HG02938 (cell line): ENCODE measurements around the gene HUS1B.
"Not testable (repeated sequence)": the region's sequence is repeated elsewhere in the genome, so short reads cannot be mapped to it uniquely, and the experiment has no call there.

Experiments used
- ATAC-seq: cut with Tn5 transposase; IDR thresholded peaks from one replicate; pipeline ENCODE4 v1.9.1; 2021; ENCODE audit warnings: mild to moderate bottlenecking, moderate library complexity; ENCODE audit not compliant: unreplicated experiment

The HUS1B gene

DNA sequence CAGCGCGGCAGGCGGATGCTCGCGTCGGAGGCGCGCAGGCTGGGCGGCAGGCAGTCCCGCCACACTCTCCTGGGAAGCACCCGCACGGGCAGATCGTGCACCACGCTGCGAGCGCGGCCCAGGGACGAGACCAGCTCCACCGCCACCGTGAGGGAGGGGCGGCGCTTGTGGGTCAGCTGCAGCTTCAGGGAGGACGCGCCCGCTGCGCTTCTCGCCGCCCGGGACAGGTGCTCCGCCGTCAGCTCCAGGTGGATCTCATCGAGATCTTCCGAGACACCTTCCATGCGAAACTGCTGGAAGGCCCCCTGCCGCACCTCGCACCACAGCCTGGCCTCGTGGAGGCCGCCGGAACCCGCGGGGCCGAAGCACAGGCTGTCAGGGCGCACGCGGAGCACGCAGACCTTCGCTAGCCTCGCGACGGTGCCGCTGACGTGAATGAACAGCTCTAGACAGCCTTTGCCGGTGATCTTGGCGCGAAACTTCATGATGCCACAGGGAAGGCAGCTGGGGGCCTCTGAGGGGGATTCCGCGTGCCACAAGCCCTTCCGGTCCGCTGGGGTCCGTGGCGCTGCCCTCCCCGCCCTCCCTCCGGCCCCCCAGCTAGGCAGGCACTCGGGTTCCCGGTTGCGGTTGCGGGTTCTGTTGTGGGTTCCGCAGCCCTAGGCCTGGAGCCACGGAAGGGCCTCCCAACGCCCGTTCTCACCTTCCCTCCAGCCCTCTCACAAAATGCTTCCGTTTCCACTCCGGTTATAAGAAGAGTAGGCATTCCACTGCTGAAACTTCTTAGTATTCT is at the start of gene HUS1B:
TSS of gene HUS1B (minus strand) at position 641 of the 793 bp plus-strand sequence. CDS start at position 485, 156 bp downstream.
- no peak for ATAC-seq

DNA sequence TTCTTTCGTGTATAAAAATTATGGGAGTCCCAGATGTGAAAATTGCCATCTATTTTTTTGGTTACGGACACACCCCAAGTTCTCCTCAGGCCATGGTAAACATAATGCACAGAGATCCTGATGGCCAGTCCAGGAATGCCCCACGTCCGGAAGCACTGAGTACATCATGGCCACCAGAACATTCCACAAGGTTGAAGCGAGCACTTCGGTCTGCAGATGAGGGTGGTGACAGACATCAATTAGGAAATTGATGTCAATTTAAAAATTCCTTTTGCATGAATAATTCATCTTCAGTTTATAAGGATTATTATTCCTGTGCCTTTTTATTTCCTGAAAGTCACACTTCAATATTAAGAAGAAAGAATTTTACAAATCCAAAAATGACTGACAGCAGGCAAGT is 49.2 kb upstream of the HUS1B start:
- no peak for ATAC-seq

DNA sequence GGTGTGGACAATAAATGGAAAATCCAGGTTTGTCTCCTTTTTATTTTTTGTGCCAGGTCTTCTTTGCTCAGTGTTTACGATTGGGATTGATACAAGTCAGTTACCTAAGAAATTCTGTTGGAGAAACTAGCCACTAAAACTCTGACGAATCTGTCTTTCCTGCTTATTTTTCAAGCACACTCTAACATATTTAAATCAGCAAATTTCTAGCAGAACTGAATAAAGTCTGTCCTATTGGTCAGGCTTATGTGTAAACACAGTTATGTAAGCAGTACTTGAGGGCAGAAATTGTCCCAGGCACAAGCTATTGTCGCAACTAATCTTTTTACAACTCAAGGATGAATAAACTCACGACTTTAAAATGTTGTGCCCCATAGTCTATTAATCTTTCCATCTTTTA is 48.1 kb upstream of the HUS1B start:
- ATAC-seq = no peak

DNA sequence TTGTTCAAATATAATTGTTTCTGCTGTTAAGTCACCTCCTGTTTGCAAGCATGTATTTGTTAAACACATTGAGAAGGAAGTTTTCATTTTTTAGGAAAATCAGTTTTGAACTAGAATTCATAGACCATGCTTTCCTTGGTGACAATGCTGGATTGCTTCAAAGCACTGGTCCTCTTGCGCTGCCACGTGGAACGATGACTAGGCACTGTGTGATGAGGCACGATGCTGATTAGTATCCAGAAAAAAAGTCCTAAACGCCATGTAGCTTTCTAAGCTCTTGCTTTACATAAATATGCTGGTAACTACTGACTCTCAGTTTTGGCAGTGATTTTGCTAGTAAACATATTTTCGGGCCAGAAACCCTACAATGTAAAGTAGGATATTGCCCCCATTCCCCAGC is 47.1 kb upstream of the HUS1B start:
- ATAC-seq = no peak

DNA sequence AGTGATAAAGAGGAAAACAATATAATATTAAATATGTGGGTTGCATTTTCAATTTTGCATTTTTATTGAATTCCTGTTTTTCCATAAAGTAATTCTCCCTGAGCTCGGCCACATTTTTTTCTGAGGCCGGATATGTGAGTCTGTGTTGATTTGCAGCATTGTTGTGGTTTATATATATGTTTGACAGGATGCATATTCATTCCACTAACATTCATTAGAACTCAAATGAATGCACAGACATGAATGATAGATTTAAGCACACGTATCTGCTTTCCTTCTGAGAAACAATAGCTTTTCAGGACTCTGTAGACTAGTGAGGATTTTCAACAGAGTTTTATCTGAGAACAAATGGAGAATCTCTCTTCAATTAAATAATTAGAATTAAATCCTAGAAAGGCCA is 46.7 kb upstream of the HUS1B start:
- no peak for ATAC-seq

DNA sequence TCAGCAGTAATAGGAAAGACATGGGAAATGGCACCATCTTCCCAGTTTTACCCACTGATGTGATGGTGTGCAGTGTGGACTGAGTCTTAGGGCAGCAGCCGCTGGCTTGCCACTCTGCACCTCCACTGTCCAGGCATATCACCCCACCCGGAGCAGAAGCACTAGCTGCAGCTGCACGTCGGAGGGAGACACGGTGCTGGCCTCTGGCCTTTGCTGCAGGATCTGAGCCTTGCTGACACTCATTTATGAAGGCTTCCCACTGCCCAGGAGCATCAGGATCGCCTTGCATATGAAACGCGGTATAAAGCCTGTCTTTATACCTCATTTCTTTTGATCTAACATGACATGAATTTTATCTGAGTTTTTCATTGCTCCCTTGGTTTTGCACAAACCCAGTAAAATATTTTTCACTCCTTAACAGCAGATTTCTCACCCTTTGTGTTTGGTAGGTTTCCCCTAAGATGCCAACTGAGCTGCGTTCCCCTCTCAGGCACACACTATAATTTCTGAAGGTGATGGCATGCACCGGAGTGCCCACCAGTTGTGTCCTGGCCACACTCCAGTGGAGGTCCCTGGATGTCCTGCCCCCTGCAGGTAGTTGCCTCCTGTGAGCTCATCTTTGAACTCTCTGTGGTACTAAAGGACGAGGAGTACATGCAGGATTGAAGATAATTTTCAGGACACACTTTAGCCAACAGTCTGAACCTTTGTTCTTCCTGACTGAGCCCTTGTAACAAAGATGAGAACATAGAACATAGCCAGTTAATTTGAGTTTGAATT is 45.0 kb upstream of the HUS1B start:
- no peak for ATAC-seq

DNA sequence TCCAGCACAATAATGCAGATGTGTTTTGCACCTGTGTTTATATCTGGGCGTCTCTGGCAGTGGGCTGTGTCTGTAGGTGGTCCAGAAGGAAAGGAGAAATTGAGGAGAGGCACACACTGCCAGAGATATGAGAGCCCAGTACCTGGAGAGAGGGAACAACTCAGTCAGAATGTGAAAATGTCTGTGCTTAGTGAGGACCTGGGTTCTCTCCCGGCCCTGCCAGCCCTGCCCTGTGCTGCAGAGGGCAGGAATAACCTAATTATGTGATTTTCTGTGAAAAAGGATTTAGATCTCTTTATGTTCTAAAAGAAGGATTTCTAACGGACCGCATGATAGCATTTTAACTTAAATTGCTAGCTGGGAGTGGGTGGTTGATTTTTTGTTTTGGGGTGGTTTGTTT is 44.3 kb upstream of the HUS1B start:
- no peak for ATAC-seq

DNA sequence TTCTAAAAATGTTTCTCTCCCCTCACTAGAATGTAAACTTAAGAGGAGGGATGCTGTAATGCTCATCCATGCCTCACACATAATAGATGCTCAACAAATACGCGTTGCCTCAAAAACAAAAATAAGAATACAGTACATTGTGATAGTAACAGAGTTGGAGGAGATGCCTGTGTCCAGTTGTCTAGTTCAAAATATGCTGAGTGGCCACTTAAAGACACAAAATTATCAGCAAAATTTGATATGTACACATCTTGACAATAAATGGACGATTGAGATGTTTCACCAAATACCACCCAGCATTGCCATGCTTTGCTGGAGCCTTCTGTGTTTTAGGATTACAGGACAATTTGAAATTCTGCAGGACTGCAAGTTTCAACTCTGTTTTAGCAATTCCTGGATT is 43.6 kb upstream of the HUS1B start:
- no peak for ATAC-seq

DNA sequence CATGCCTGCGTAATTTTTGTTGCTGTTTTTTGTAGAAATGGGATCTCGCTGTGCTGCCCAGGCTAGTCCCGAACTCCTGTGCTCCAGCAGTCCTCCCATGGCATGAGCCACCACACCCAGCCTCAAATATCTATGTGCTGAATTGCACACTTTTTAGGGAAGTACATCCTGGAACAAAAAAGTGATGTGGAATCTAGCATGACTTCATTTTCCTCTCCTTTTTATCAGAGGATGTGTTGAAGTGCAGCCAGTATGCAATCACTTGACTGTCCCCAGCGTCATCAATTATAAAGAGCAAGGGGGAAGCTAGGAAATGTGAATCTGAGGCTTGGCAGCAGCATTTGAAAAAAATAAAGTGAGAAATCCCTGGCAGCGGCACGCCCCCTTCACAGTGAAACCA is 42.4 kb upstream of the HUS1B start:
- no peak for ATAC-seq

DNA sequence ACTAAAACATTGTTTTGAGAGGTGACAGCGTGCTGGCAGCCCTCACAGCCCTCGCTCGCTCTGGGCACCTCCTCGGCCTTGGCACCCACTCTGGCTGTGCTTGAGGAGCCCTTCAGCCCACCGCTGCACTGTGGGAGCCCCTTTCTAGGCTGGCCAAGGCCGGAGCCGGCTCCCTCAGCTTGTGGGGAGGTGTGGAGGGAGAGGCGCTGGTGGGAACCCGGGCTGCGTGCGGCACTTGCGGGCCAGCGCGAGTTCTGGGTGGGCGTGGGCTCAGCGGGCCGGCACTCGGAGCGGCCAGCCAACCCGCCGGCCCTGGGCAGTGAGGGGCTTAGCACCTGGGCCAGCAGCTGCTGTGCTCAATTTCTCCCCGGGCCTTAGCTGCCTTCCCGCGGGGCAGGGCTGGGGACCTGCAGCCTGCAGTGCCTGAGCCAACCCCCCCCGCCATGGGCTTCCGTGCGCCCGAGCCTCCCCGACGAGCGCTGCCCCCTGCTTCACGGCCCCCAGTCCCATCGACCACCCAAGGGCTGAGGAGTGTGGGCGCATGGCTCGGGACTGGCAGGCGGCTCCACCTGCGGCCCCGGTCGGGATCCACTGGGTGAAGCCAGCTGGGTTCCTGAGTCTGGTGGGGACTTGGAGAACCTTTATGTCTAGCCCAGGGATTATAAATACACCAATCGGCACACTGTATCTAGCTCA is 37.7 kb upstream of the HUS1B start:
- ATAC-seq = not testable (repeated sequence)

DNA sequence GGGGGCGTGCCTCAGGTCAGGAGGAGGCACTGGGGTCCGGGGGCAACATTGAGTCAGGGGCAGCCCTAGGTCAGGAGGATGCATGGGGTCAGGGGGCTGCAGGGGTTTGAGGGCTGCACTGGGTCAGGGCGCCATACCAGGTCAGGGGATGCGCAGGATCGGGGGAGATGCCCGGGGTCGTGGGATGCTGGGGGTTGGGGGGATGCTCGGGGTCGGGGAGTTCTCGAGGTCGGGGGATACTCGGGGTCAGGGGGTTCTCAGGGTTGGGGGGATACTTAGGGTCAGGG is 36.8 kb upstream of the HUS1B start:
- ATAC-seq = no peak

DNA sequence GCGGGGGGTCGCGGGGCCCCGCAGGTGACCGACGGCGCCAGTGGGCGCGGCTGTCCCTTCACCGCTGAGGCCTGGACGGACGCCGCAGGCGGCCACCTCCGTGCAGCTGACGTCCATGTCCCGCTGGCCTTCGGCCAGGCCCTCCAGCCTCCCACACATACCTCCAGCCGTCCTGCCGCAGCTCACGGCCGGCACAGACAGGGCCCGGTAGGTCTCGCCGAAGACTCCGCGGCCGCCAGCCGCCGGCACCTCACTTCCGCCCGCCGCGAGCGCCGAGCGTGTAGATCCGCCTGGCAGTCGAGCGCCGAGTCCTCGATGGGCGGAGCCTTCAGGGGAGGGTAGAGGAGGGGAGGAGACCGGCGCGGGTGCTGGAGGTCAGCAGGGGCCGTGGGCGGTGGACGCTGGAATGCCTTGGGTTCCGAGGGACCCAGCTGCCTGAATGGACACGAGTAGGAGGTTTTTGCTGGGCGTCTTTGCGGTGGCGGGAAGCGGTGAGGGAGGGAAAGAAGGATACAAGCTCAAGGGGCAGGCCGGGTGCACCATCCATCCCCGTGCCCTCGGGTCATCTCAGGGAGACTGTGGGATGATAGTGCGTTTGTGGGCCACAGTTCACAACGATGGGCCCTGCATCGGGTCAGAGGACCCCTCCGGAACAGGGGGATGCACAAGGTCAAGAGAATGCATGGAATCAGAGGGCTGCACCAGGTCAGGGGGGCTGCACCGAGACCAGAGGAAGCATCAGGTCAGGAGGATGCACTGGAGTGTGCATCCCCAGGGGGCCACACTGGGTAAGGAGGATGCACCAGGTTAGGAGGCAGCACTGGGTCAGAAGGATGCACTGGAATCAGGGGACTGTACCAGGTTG is 36.2 kb upstream of the HUS1B start, which contains the start of gene EXOC2:
TSS of gene EXOC2 (minus strand) at position 282 of the 865 bp plus-strand sequence. CDS start 55,321 bp downstream, outside the sequence.
- peak; percentile 86 for ATAC-seq

DNA sequence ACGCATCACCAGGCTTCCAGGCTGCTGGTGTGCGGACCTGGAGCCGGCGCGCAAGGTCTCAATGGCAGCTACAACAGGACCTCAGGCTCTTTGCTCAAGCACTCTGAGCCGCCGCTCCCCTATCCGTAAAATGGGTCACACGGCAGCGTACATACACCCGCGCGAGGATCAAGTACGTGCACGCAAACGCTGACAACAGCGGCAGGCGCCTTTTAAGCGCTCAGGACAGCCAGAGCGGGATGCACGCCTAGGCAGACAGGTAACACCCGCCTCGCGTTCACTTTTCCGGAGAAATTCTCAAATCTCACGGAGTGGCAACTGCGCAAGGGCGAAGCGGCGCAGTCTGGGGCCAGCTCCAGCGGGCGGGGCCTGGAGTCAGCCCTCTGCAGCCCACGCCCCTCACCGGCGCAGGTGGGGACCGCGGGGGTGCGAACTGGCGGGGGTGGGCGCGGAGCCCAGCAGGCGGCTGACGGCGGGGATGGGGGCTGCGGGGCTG is 35.5 kb upstream of the HUS1B start:
- peak; percentile 83 for ATAC-seq

DNA sequence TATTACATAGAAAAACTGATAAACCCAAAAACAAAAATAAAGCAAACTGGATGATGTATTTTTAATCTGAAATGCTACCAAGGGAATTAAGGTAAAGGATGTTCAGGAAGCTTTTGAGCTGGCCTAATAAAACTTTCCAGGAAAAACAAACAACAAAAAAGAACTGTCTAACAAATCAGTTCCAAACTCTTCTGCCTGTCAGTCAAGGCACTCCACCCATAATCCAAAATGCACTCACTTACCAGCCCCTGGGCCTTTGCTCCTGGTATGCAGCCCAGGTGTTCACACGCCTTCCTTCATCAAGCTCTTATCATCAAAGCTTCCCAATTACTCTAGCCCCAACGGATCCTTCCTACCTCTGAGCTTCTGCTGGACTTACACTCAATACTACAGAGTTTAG is 32.3 kb upstream of the HUS1B start:
- no peak for ATAC-seq

DNA sequence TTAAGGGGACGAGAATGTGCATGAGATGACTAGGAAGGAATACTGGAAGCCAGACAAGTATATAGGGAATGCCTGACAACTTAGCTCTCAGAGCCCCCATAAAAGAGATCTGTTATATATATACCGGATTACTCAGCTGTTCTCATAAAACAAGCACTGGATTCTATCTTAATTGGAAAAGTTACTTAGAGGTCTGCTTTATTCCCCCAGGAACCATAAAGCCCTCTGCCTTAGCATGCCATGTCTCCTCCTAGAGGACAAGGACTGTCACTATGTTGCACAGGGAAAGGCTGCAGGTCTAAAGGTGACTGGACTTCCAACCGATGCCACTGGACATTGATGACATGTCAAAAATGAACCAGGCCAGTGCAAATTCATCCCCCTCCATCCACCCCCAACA is 29.6 kb upstream of the HUS1B start:
- ATAC-seq = no peak

DNA sequence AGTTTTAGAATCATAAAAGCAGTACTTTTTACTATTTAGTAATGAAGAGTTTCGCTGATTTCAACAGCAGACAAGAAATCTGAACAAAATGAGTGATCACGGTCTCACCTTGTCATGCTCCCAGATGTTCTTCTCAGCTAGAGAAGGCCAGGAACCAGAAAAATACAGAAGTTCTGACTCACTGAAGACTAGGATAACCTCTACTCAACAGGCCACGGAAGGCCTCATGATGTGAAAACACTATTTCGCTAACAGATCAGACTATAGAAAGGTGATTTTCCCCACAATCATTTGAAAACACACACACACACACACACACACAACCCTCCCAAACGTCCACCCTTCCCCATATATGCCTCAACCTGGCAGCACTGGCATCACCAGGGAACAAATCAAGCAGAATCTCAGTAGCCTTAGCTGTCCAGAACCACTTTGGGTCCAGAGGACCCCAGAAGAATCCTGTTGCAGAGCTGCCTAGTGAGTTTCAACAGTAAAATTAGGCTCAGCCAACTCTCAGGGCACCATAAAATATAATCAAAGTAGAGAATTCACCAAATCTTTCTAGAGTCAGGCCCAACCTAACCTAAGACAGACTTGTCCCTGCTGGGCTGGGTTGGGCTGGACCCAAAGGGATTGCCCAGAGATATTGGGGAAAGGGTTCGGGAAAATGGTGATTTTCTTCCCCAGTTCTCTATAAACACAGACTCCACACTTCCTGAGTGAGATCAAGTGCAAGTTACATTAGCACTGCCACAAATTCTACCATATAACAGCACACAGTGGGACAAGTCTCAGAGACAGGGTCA is 28.1 kb upstream of the HUS1B start:
- ATAC-seq = peak; percentile 67

DNA sequence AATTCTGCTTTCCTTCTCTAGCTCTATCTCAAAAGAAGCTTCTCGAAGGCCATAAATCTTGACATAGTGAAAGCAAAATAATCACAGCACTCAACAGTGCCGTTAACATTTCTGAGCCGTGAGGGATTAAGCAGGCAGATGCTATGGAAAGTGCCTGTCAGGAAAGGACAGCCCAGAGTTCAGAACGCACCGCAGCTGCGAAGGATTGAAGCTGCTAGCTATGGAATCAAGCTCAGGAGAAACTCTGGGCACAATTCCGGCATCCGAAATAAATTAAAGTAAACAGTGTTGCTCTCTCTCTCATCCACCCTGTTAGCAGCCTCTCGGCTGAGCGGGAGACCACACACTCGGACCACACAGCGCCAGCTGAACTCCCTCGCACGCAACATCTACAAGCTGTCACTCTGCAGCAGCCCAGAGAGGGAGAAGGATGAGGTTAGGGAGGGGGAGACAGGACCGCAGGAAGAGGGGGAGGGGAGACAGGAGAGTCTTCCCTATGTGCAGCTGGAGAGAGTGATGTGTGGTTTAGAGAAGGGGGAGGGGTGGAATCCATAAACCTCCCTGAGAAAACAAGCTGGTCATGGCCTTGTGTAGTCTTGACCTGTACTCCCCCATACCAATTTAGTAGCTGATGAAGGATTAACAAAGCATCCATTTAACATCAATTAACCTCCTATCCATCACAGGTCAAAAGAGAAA is 27.0 kb upstream of the HUS1B start:
- ATAC-seq = peak; percentile 56

DNA sequence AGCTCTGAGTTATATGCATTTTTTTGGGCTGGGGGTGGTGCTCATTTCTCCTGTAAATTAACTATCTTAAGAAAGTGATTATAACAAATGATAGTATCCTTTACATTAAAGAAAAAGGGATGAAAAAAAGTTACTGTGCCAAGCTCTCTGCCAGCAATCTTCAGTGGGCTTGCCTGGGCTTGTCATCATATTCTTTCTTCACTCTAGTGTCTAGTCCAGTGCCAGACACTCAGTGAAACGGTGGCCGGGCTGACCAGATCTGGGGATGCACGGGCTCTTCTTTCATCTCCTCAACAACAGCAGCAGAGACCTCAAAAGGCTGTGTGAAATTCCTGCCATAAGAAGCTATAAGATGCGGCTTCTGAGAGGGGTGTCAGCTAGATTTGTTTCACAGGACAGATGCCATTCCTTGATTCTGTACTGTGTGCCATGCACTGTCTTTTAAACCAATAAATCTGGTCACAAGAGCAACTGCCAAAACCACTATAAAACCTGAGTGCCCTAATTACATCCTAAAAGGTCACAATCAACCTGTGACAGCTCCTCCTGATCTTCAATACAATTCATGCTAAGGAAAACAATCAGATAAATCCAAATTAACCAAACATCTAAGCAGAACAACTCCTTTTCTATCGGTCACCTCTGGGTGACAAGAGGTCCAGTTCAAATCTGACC is 23.9 kb upstream of the HUS1B start:
- ATAC-seq = no peak

DNA sequence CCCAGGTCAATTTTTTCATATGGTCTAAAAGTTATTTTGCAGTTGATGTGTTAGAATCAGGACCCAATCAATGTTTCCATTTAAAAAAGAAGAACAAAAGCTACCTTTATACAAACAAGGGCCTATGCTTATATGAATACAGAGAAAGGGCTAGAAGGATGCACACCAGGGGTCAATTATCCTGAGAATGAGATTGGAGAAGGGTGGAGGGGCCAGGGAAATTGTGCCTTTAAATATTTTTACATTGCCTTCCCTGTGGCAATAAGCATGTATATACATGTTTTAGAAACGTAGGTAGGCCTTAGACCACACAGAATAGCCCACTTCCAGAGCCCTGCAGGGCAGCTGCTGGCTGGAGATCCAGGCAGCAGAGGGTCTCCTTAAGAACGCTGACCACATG is 23.4 kb upstream of the HUS1B start:
- no peak for ATAC-seq
